Lower lobe of right lung (tissue), 2 donors: ENCODE measurements around the gene NRARP. TPM values are rescaled to one million over a fixed set of nuclear protein-coding genes. Genes with fewer than 3 reads are reported as not detected.

Source experiments
- ATAC-seq, 2 donors: fragments of 200-7000 bp; cut with Tn5 transposase; one replicate each; pipeline ENCODE4 v1.9.1; 2020 to 2022; ENCODE audit warnings: mild to moderate bottlenecking in 2 of 2, moderate library complexity in 2 of 2
- DNase-seq: peaks from one replicate; pipeline ENCODE4 v3.0.0-alpha.2; 2020
- H3K27ac ChIP-seq: fragments of 200-600 bp; one replicate; pipeline ENCODE4 v1.8.0; 2022
- H3K27me3 ChIP-seq: fragments of 200-600 bp; one replicate; pipeline ENCODE4 v1.8.0; 2022; ENCODE audit warnings: low read depth
- H3K36me3 ChIP-seq: fragments of 200-600 bp; one replicate; pipeline ENCODE4 v1.8.0; 2022; ENCODE audit warnings: mild to moderate bottlenecking
- H3K4me1 ChIP-seq: fragments of 200-600 bp; one replicate; pipeline ENCODE4 v1.8.0; 2022
- H3K4me3 ChIP-seq: fragments of 200-600 bp; one replicate; pipeline ENCODE4 v1.8.0; 2022; ENCODE audit warnings: mild to moderate bottlenecking
- H3K9me3 ChIP-seq: fragments of 200-600 bp; one replicate; pipeline ENCODE4 v1.8.0; 2022
- CTCF ChIP-seq: fragments of 200-600 bp; IDR thresholded peaks from one replicate; pipeline ENCODE4 v1.8.0; 2022; ENCODE audit warnings: antibody characterized with exemption, mild to moderate bottlenecking
- intact Hi-C: fragments of 100-400 bp; cut with DNase I; formaldehyde crosslinking; loops from one replicate; pipeline ENCODE4 v1.11.0; 2022
- total RNA-seq: library from RNA; stranded (reverse); fragmentation: NEBNext Ultra II Directional; extraction: Animal tissue kit (Norgen Biotek cat#: 25700); gene quantifications from one replicate; pipeline ENCODE4 v1.2.1, GENCODE V29; 2021
- donor health status: DM: no; HTN: yes; CAD: no; lungs with severe emphysema.

NRARP gene
- total RNA-seq, 1 donor from 2014 or later, result 6.5 TPM

GRCh38 chr9:137254624-137255447 is 47.2 kb downstream of the NRARP start, which contains the start of gene NELFB:
TSS of gene NELFB (plus strand) at chr9:137255327.
- peak; percentile 94 for DNase-seq
- Histone ChIP-seq H3K9me3 (no peaks in the 10 kb centered on the region), H3K27ac (peak within 1 kb of the TSS; percentile 83), H3K27me3 (no peaks in the 10 kb centered on the region), H3K4me3 (peak within 1 kb of the TSS; percentile 100), H3K4me1 (peaks cover 23% of the 10 kb centered on the region), H3K36me3 (peaks cover 30% of the 10 kb centered on the region)
- ATAC-seq, result peak; percentile 94 to 96
- intact Hi-C loops, result no loop called here
- no peak for TF ChIP-seq CTCF

- TF ChIP-seq CTCF, result no peak
- peaks cover 21% of the 10 kb centered on the region for H3K36me3 ChIP-seq
- ATAC-seq (peak in 1 of 2 donors; percentile 1), DNase-seq (no peak)
- H3K4me1 ChIP-seq, result peaks cover 23% of the 10 kb centered on the region
- no peaks in the 10 kb centered on the region for H3K27me3 ChIP-seq
- H3K27ac ChIP-seq, result peak overlapping the region; percentile 76
- peak overlapping the region; percentile 100 for H3K4me3 ChIP-seq
- H3K9me3 ChIP-seq, result no peaks in the 10 kb centered on the region
- intact Hi-C loops, result no loop called here
Observed at GRCh38 chr9:137253717-137254623, 48.1 kb downstream of the NRARP start.

GRCh38 chr9:137252555-137253506 is 49.2 kb downstream of the NRARP start:
- ATAC-seq, result no peak
- TF ChIP-seq CTCF, result no peak
- Histone ChIP-seq H3K36me3 (peaks cover 10% of the 10 kb centered on the region), H3K27ac (no peak overlapping the region), H3K4me1 (peaks cover 23% of the 10 kb centered on the region), H3K9me3 (no peaks in the 10 kb centered on the region), H3K4me3 (no peak overlapping the region), H3K27me3 (no peaks in the 10 kb centered on the region)
- no peak for DNase-seq
- intact Hi-C loops, result no loop called here

- Histone ChIP-seq H3K9me3 (no peaks in the 10 kb centered on the region), H3K27me3 (no peaks in the 10 kb centered on the region), H3K27ac (no peak overlapping the region), H3K36me3 (peaks cover 5% of the 10 kb centered on the region), H3K4me1 (peaks cover 24% of the 10 kb centered on the region), H3K4me3 (no peak overlapping the region)
- no peak for ATAC-seq
- DNase-seq, result no peak
- no peak for TF ChIP-seq CTCF
- intact Hi-C loops, result no loop called here
Observed at GRCh38 chr9:137251490-137252268, 50.4 kb downstream of the NRARP start.
